ENCODE measurements around the gene AUTS2.

DNA sequence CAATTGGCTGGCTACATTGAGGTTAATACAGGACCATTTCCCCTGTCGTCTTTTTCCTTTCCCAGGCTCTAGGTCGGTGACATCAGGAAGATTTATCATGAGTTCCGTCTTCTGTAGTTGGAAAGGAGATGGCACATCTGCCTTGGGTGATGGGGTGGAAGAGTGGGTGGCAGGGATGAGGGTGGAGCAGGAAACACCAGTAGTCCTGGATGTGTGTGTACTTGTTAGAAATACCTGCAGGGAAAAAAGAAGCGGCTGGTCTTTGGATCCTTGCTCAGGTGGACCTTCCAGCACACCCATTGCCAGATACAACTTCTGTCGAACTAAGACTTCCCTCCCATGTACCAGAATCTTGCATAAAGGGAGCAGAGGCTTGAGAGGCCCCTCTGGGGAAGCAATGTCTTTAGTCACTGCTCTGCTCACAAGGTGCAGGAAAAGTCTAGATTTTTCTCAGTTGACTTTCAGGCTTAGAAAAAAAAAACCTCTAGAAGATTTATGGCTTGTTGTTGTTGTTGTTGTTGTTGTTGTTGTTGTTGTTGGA, 1016.9 kb downstream of the AUTS2 start:
- TF ChIP-seq ARNT (IDR thresholded peaks at IDR 0.05) (no peak), L3MBTL2 (conservative IDR thresholded peaks at IDR 0.05) (no peak), CTBP1 (IDR thresholded peaks at IDR 0.05; ENCODE audit: borderline replicate concordance) (no peak), FOXM1 (IDR thresholded peaks at IDR 0.05; ENCODE audit: borderline replicate concordance) (no peak), FOXK2 (IDR thresholded peaks at IDR 0.05) (no peak), HDGF (IDR thresholded peaks at IDR 0.05; ENCODE audit: borderline replicate concordance) (no peak), FOXA1 (IDR thresholded peaks at IDR 0.05) (no peak)
